OCI-LY1 (cell line): ENCODE data around the gene SRSF7.

Experiments used
- H2AFZ ChIP-seq: fragments of 200-600 bp; sonication (generic), shearing (Covaris generic); 2 replicates; pipeline ENCODE4 v1.6.0; 2014; ENCODE audit warnings: antibody characterized with exemption, mild to moderate bottlenecking, low read length
- H3F3A ChIP-seq: fragments of 200-600 bp; sonication (generic), shearing (Covaris generic); 2 replicates; pipeline ENCODE4 v1.6.0; 2014; ENCODE audit warnings: mild to moderate bottlenecking, antibody characterized with exemption, low read length, moderate library complexity; ENCODE audit not compliant: insufficient read depth
- H3K27ac ChIP-seq: fragments of 200-600 bp; sonication (generic); 2 replicates; pipeline ENCODE4 v1.5.1; 2014; ENCODE audit warnings: low read length, mixed run types, mild to moderate bottlenecking, low read depth; ENCODE audit not compliant: poor library complexity, severe bottlenecking
- H3K27me3 ChIP-seq: fragments of 200-600 bp; sonication (generic); 2 replicates; pipeline ENCODE4 v1.6.0; 2014; ENCODE audit warnings: antibody characterized with exemption, mild to moderate bottlenecking, low read length, moderate library complexity; ENCODE audit not compliant: insufficient read depth
- H3K36me3 ChIP-seq: fragments of 200-600 bp; sonication (generic); 2 replicates; pipeline ENCODE4 v1.6.1; 2014; ENCODE audit warnings: mild to moderate bottlenecking, antibody characterized with exemption, low read length, moderate library complexity, mixed read lengths; ENCODE audit not compliant: insufficient read depth
- H3K4me1 ChIP-seq: fragments of 200-600 bp; sonication (generic); 2 replicates; pipeline ENCODE4 v1.5.1; 2014; ENCODE audit warnings: mild to moderate bottlenecking, low read length, moderate library complexity; ENCODE audit not compliant: insufficient read depth, severe bottlenecking
- H3K4me2 ChIP-seq: fragments of 200-600 bp; sonication (generic), shearing (Covaris generic); 2 replicates; pipeline ENCODE4 v1.6.1; 2014; ENCODE audit warnings: low read length
- H3K4me3 ChIP-seq: fragments of 200-600 bp; sonication (generic); 2 replicates; pipeline ENCODE4 v1.5.1; 2014; ENCODE audit warnings: low read length, low read depth, mild to moderate bottlenecking, mixed read lengths; ENCODE audit not compliant: poor library complexity, severe bottlenecking
- H3K79me2 ChIP-seq: fragments of 200-600 bp; shearing (Covaris generic); 2 replicates; pipeline ENCODE4 v1.6.1; 2016; ENCODE audit warnings: mixed run types, low read length, mixed read lengths; ENCODE audit not compliant: insufficient read depth
- H3K9ac ChIP-seq: fragments of 200-600 bp; sonication (generic), shearing (Covaris generic); 2 replicates; pipeline ENCODE4 v1.6.1; 2014; ENCODE audit warnings: mild to moderate bottlenecking, low read length, mixed read lengths
- H3K9me2 ChIP-seq: fragments of 200-600 bp; sonication (generic), shearing (Covaris generic); 2 replicates; pipeline ENCODE4 v1.6.1; 2014; ENCODE audit warnings: low read depth, mild to moderate bottlenecking, low read length, mixed read lengths
- H3K9me3 ChIP-seq: fragments of 200-600 bp; shearing (Covaris generic); 2 replicates; pipeline ENCODE4 v1.6.1; 2014; ENCODE audit warnings: low read length, mixed read lengths
- H4K20me1 ChIP-seq: fragments of 200-600 bp; sonication (generic), shearing (Covaris generic); 2 replicates; pipeline ENCODE4 v1.6.0; 2016; ENCODE audit warnings: mild to moderate bottlenecking, low read length; ENCODE audit not compliant: insufficient read depth
- EZH2 ChIP-seq: fragments of 200-600 bp; sonication (generic), shearing (Covaris generic); IDR thresholded peaks from 2 replicates; pipeline ENCODE4 v1.8.0; 2017; ENCODE audit warnings: borderline replicate concordance, mixed run types, mild to moderate bottlenecking, antibody characterized with exemption, low read length, moderate library complexity, mixed read lengths
- TF ChIP-seq, protein P1 (sequence below): fragments of 200-600 bp; sonication (generic), shearing (Covaris generic); IDR thresholded peaks from 2 replicates; pipeline ENCODE4 v1.5.1; 2017; ENCODE audit warnings: mild to moderate bottlenecking, antibody characterized with exemption, low read length, moderate library complexity, mixed read lengths

Gene SRSF7

DNA sequence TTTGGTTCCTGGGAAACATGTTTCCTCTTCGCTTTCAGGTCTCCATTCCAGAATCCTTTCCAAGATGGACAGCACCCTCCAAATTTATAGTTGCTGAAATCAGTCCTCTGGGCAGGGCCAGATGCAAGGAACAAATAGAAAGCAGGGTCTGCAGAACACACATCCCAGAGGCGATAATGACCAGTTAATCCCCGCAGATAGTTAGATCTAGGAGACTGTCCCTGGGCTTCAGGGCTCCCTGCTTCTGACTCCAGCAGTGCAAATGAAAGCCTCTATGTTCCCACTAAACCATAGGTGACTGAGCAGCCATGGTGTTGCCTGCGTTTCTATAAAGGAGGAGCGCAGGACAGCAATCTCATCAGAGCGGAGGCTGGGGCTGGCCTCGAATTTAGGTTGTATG, 38.7 kb downstream of the SRSF7 start:
- H3K27me3 ChIP-seq: no peaks in the 10 kb centered on the region
- H3F3A ChIP-seq: no peaks in the 10 kb centered on the region
- H3K4me1 ChIP-seq: peaks cover 19% of the 10 kb centered on the region
- no peaks in the 10 kb centered on the region for H3K79me2 ChIP-seq
- H4K20me1 ChIP-seq: no peaks in the 10 kb centered on the region
- TF ChIP-seq, protein P1, sequence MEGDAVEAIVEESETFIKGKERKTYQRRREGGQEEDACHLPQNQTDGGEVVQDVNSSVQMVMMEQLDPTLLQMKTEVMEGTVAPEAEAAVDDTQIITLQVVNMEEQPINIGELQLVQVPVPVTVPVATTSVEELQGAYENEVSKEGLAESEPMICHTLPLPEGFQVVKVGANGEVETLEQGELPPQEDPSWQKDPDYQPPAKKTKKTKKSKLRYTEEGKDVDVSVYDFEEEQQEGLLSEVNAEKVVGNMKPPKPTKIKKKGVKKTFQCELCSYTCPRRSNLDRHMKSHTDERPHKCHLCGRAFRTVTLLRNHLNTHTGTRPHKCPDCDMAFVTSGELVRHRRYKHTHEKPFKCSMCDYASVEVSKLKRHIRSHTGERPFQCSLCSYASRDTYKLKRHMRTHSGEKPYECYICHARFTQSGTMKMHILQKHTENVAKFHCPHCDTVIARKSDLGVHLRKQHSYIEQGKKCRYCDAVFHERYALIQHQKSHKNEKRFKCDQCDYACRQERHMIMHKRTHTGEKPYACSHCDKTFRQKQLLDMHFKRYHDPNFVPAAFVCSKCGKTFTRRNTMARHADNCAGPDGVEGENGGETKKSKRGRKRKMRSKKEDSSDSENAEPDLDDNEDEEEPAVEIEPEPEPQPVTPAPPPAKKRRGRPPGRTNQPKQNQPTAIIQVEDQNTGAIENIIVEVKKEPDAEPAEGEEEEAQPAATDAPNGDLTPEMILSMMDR: no peak
- TF ChIP-seq EZH2: no peak
- no peaks in the 10 kb centered on the region for H3K9me2 ChIP-seq
- no peaks in the 10 kb centered on the region for H3K36me3 ChIP-seq
- H3K27ac ChIP-seq: no peak overlapping the region
- H3K9me3 ChIP-seq: no peaks in the 10 kb centered on the region
- no peak overlapping the region for H3K4me2 ChIP-seq
- no peak overlapping the region for H3K9ac ChIP-seq
- no peak overlapping the region for H2AFZ ChIP-seq
- no peak overlapping the region for H3K4me3 ChIP-seq

DNA sequence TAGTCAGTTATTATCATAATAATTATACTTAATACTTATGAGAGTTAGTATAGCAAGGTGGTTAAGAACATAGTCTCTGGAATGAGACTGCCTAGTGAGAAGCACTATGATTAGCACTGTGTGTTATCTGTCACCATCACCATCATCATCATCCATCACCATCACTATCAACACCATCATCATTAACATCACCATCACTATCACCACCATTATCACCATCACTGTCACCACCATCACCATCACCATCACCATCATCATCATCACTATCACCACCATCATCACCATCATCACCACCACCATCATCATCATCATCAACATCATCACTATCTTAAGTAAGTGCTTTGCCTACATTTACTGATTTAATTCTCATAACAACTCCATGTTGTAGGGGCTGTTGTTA, 39.6 kb downstream of the SRSF7 start:
- Histone ChIP-seq H3K36me3 (no peaks in the 10 kb centered on the region), H3K79me2 (no peaks in the 10 kb centered on the region)

DNA sequence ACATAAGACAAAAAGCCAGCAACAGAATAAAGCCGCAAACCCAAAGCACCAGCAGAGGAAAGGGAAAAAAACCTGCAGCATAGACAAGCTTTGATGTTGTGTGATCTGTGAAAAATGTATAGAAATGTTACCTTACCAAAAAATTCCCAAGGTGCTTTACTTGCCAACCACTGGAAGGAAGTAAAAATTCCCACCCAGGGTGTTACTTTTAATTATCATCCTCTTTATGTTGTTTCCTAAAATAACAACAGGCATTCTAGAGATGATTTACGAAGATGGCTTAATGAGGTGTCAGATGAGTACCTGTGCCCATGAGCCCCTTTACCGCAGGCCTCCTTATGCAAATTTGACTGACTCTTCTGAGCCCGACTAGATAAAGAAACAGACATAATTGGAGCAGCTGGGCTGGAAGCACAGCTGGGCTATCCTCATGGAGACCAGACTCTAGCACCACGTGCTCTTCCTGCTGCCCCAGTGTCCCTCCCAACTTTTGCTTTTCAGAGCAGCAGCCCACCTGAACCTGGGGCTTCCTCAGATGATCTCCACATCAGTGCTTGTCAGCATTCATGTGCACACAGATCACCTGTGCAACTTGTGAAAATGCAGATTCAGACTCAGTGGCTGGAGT, 41.5 kb downstream of the SRSF7 start:
- Histone ChIP-seq H4K20me1 (no peaks in the 10 kb centered on the region), H3K79me2 (no peaks in the 10 kb centered on the region), H2AFZ (no peak overlapping the region), H3F3A (no peaks in the 10 kb centered on the region), H3K4me3 (no peak overlapping the region), H3K36me3 (no peaks in the 10 kb centered on the region), H3K9me3 (no peaks in the 10 kb centered on the region), H3K27me3 (no peaks in the 10 kb centered on the region), H3K9me2 (no peaks in the 10 kb centered on the region), H3K4me1 (peaks cover 19% of the 10 kb centered on the region), H3K4me2 (peak overlapping the region; percentile 38), H3K27ac (peak overlapping the region; percentile 14), H3K9ac (no peak overlapping the region)
- no peak for TF ChIP-seq EZH2
- TF ChIP-seq, protein P1: no peak

More for the DNA sequence above, 39.6 kb downstream of the SRSF7 start:
- no peaks in the 10 kb centered on the region for H3K9me3 ChIP-seq
- H3K4me2 ChIP-seq: no peak overlapping the region
- no peaks in the 10 kb centered on the region for H3F3A ChIP-seq
- TF ChIP-seq EZH2: no peak
- TF ChIP-seq, protein P1: no peak
- no peaks in the 10 kb centered on the region for H3K9me2 ChIP-seq
- H3K27me3 ChIP-seq: no peaks in the 10 kb centered on the region
- H2AFZ ChIP-seq: no peak overlapping the region
- H4K20me1 ChIP-seq: no peaks in the 10 kb centered on the region
- H3K27ac ChIP-seq: no peak overlapping the region
- H3K4me1 ChIP-seq: peaks cover 19% of the 10 kb centered on the region
- no peak overlapping the region for H3K9ac ChIP-seq
- H3K4me3 ChIP-seq: no peak overlapping the region
